Sigmoid colon (tissue), 4 donors: Measurements from ENCODE around the gene SYNDIG1L.

Experiments used
- EP300 ChIP-seq, 4 donors: sonication (generic); formaldehyde crosslinking; IDR thresholded peaks; one replicate each; pipeline ENCODE4 v1.6.1; 2017; ENCODE audit warnings: antibody characterized with exemption in 4 of 4
- POLR2A ChIP-seq, 2 donors: fragments of 450-650 bp; IDR thresholded peaks; one replicate each; pipeline ENCODE4 v1.6.1; 2016; ENCODE audit warnings: antibody characterized with exemption in 2 of 2, mild to moderate bottlenecking in 2 of 2, moderate library complexity in 2 of 2
- POLR2AphosphoS5 ChIP-seq, 4 donors: sonication (generic); formaldehyde crosslinking; IDR thresholded peaks; one replicate each; pipeline ENCODE4 v1.6.1; 2017; ENCODE audit warnings: antibody characterized with exemption in 4 of 4
- TF ChIP-seq, protein P1 (sequence below), 4 experiments: fragments of 450-650 bp in 3 of 4; fragments of 200-600 bp in 1 of 4; IDR thresholded peaks; one replicate each; pipeline ENCODE4 v1.5.1; 2016 to 2019; ENCODE audit warnings: antibody characterized with exemption in 4 of 4, mild to moderate bottlenecking in 3 of 4, moderate library complexity in 2 of 4

DNA sequence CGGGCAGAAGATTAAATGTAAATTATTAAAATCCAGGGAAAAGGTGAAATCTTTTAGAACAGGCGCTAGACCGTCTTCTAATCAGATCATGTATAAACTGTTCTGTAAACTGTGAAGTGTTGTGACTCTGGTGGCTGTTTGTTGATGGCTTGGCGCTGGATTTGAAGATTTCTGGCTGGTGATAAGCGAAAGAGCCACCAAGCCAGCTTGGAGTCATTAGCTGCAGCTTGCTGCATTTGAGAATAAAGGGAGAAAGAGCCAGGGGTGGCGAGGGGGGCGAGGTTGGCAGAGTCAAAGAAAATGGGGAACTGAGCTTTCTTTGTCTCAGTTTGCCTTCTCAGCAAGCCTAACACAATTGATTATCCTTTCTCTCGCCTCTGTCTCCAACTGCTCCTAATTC, 8.0 kb downstream of the SYNDIG1L start:
- TF ChIP-seq, protein P1, sequence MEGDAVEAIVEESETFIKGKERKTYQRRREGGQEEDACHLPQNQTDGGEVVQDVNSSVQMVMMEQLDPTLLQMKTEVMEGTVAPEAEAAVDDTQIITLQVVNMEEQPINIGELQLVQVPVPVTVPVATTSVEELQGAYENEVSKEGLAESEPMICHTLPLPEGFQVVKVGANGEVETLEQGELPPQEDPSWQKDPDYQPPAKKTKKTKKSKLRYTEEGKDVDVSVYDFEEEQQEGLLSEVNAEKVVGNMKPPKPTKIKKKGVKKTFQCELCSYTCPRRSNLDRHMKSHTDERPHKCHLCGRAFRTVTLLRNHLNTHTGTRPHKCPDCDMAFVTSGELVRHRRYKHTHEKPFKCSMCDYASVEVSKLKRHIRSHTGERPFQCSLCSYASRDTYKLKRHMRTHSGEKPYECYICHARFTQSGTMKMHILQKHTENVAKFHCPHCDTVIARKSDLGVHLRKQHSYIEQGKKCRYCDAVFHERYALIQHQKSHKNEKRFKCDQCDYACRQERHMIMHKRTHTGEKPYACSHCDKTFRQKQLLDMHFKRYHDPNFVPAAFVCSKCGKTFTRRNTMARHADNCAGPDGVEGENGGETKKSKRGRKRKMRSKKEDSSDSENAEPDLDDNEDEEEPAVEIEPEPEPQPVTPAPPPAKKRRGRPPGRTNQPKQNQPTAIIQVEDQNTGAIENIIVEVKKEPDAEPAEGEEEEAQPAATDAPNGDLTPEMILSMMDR (IDR thresholded peaks at IDR 0.05), result no peak
- no peak for TF ChIP-seq POLR2A (IDR thresholded peaks at IDR 0.05)
- no peak for TF ChIP-seq EP300 (IDR thresholded peaks at IDR 0.05)
- TF ChIP-seq POLR2AphosphoS5 (IDR thresholded peaks at IDR 0.05), result no peak
